ENCODE data around the gene CA5B. TPM values are rescaled to one million over a fixed set of nuclear protein-coding genes. Genes with fewer than 3 reads are reported as not detected.
"Not testable (repeated sequence)": the region's sequence is repeated elsewhere in the genome, so short reads cannot be mapped to it uniquely, and the experiment has no call there.

The CA5B gene
- total RNA-seq, 1 donor from 2014 or later = 5.2 TPM

- intact Hi-C loops (cut with micrococcal nuclease) = no loop called here
- H3K36me3 Mint-ChIP-seq (ENCODE audit: low read depth) = peaks cover 25% of the 10 kb centered on the region
- H3K27me3 Mint-ChIP-seq (ENCODE audit: low read depth) = no peaks in the 10 kb centered on the region
- no peak for DNase-seq (ENCODE audit: low spot score)
- H3K27ac Mint-ChIP-seq = no peak overlapping the region
- H3K9me3 Mint-ChIP-seq = no peaks in the 10 kb centered on the region
- no peaks in the 10 kb centered on the region for H3K4me1 Mint-ChIP-seq (ENCODE audit: low read depth)
- no peak overlapping the region for H3K4me3 Mint-ChIP-seq (ENCODE audit: low read depth)
These were observed 91.1 kb downstream of the CA5B start for GRCh38 chrX:15829217-15829616.

- H3K36me3 Mint-ChIP-seq (ENCODE audit: low read depth) = peaks cover 25% of the 10 kb centered on the region
- H3K27ac Mint-ChIP-seq; H3K4me1 Mint-ChIP-seq (ENCODE audit: low read depth); H3K27me3 Mint-ChIP-seq (ENCODE audit: low read depth); H3K4me3 Mint-ChIP-seq (ENCODE audit: low read depth); H3K9me3 Mint-ChIP-seq; intact Hi-C loops (cut with micrococcal nuclease); DNase-seq (ENCODE audit: low spot score): not testable (repeated sequence)
These were observed 93.3 kb downstream of the CA5B start for GRCh38 chrX:15831347-15831746.

GRCh38 chrX:15834053-15834452 is 96.0 kb downstream of the CA5B start:
- H3K27ac Mint-ChIP-seq = no peak overlapping the region
- H3K9me3 Mint-ChIP-seq = no peaks in the 10 kb centered on the region
- H3K4me3 Mint-ChIP-seq (ENCODE audit: low read depth) = no peak overlapping the region
- intact Hi-C loops (cut with micrococcal nuclease) = no loop called here
- DNase-seq (ENCODE audit: low spot score) = no peak
- no peaks in the 10 kb centered on the region for H3K27me3 Mint-ChIP-seq (ENCODE audit: low read depth)
- H3K4me1 Mint-ChIP-seq (ENCODE audit: low read depth) = no peaks in the 10 kb centered on the region
- H3K36me3 Mint-ChIP-seq (ENCODE audit: low read depth) = peaks cover 14% of the 10 kb centered on the region

- H3K4me3 Mint-ChIP-seq (ENCODE audit: low read depth) = no peak overlapping the region
- no peak for DNase-seq (ENCODE audit: low spot score)
- H3K27me3 Mint-ChIP-seq (ENCODE audit: low read depth) = no peaks in the 10 kb centered on the region
- peaks cover 9% of the 10 kb centered on the region for H3K36me3 Mint-ChIP-seq (ENCODE audit: low read depth)
- H3K9me3 Mint-ChIP-seq = no peaks in the 10 kb centered on the region
- H3K4me1 Mint-ChIP-seq (ENCODE audit: low read depth) = no peaks in the 10 kb centered on the region
- intact Hi-C loops (cut with micrococcal nuclease) = no loop called here
- H3K27ac Mint-ChIP-seq = no peak overlapping the region
These were observed 96.9 kb downstream of the CA5B start for GRCh38 chrX:15834827-15835595.

Other genes with a start within 250 kb of the CA5B start
- gene PIR, start 244.9 kb upstream of the CA5B start, total RNA-seq = 5.1 and 5.9 TPM in 2 replicates
- gene BMX, start 237.5 kb upstream of the CA5B start, total RNA-seq = not detected in 2 replicates
- not detected in 2 replicates for gene ACE2, start 137.3 kb upstream of the CA5B start, total RNA-seq
- gene CLTRN, start 73.5 kb upstream of the CA5B start, total RNA-seq = 0.23 and 0.25 TPM in 2 replicates
- 18.7 and 20.3 TPM in 2 replicates for gene ZRSR2, start 52.2 kb downstream of the CA5B start, total RNA-seq
- 33.8 and 35.5 TPM in 2 replicates for gene AP1S2, start 116.5 kb downstream of the CA5B start, total RNA-seq